ENCODE data around the gene C1orf116.

C1orf116 gene

GRCh38 chr1:207071426-207071825 lies 38.9 kb upstream of the C1orf116 start:
- intact Hi-C loops (cut with DNase I; ENCODE audit: low total_unique reads) = no loop called here
- H3K27me3 ChIP-seq = no peaks in the 10 kb centered on the region
- peaks cover 22 to 52% (median 34%) of the 10 kb centered on the region in 3 donors for H3K36me3 ChIP-seq
- DNase-seq = no peak
- no peaks in the 10 kb centered on the region for H3K4me1 ChIP-seq
- no peaks in the 10 kb centered on the region for H3K9me3 ChIP-seq
- TF ChIP-seq, protein P1, sequence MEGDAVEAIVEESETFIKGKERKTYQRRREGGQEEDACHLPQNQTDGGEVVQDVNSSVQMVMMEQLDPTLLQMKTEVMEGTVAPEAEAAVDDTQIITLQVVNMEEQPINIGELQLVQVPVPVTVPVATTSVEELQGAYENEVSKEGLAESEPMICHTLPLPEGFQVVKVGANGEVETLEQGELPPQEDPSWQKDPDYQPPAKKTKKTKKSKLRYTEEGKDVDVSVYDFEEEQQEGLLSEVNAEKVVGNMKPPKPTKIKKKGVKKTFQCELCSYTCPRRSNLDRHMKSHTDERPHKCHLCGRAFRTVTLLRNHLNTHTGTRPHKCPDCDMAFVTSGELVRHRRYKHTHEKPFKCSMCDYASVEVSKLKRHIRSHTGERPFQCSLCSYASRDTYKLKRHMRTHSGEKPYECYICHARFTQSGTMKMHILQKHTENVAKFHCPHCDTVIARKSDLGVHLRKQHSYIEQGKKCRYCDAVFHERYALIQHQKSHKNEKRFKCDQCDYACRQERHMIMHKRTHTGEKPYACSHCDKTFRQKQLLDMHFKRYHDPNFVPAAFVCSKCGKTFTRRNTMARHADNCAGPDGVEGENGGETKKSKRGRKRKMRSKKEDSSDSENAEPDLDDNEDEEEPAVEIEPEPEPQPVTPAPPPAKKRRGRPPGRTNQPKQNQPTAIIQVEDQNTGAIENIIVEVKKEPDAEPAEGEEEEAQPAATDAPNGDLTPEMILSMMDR (IDR thresholded peaks at IDR 0.05) = no peak
- no peak overlapping the region for H3K27ac ChIP-seq
- H3K4me3 ChIP-seq = no peak overlapping the region

DNA sequence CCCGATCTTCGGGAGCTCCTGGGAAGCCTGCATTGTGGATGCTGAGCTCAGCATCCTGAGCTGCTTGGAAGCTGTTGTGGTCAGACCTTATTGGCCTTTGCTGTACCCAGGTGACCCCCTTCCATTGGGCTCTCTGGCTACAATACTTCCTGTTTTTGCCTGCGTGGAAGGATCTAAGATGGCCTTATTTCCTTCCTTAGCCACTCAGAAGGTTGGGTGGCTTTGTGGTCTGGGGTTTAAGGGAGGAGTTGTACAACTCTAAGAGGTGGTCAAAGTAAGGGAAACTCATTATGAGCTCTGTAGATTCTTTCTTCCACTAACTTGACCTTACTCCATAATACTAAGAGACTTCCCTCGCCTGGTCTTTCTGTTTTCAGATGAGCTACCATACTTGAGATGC lies 38.3 kb upstream of the C1orf116 start:
- intact Hi-C loops (cut with DNase I; ENCODE audit: low total_unique reads) = no loop called here
- DNase-seq = no peak

DNA sequence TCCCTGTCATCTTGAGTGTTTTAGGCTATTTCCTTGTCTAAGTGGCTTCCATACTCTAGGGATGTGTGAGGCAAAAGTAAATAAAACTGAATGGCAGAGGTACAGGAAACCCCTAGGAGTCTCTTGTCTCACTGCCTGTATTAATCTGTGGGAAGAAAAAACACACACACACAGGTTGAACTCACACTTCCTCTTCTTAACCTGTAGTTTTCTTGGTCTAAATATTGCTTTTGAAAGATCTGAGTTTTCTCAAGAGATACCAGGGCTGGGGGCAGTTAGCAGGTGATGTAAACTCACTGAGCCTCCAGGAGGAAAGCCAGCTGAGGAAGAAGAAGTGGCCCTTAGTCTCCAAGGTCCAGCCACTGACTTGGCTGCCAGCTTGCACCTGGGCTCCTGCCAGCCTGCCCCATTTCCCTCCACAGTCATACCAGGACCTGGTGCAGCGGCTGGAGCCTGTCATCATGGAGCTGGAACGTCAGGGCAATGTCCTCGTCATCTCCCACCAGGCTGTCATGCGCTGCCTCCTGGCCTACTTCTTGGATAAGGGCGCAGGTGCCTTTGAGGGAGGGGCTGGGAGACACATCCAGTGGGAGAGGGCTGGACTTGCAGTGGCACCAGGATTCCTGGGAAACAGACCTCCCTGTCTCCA lies 37.4 kb upstream of the C1orf116 start:
- no peaks in the 10 kb centered on the region for H3K4me1 ChIP-seq
- no peak overlapping the region for H3K27ac ChIP-seq
- no peaks in the 10 kb centered on the region for H3K27me3 ChIP-seq
- H3K9me3 ChIP-seq = no peaks in the 10 kb centered on the region
- no peak for DNase-seq
- H3K4me3 ChIP-seq = no peak overlapping the region
- intact Hi-C loops (cut with DNase I; ENCODE audit: low total_unique reads) = no loop called here
- TF ChIP-seq, protein P1 (IDR thresholded peaks at IDR 0.05) = no peak
- H3K36me3 ChIP-seq = peaks cover 32 to 67% (median 48%) of the 10 kb centered on the region in 3 donors

More for the DNA sequence above, 38.3 kb upstream of the C1orf116 start:
- Histone ChIP-seq H3K9me3 (no peaks in the 10 kb centered on the region), H3K4me1 (no peaks in the 10 kb centered on the region), H3K27me3 (no peaks in the 10 kb centered on the region), H3K36me3 (peaks cover 26 to 58% (median 40%) of the 10 kb centered on the region in 3 donors), H3K27ac (no peak overlapping the region), H3K4me3 (no peak overlapping the region)
- TF ChIP-seq, protein P1 (IDR thresholded peaks at IDR 0.05) = no peak

DNA sequence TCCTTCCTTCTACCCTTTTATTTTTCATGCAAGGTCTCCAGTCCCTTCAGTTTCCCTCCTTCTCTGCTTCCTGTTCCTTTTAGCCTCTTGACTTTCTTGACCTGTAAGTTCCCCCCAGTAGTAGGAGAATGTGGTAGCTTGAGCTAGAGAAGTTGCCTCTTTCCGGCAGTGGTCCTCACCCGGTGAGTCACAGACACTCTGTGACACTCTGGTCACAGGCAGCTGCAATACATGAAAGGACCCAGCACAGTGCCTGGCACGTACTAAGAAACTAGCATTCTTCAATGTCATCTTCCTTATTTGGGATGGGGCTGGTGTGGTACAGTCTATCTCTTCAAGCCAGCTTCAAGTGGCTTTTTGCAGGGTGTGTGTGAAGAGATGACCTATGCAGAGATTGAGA lies 36.5 kb upstream of the C1orf116 start:
- H3K27ac ChIP-seq = no peak overlapping the region
- no peaks in the 10 kb centered on the region for H3K27me3 ChIP-seq
- DNase-seq = no peak
- H3K9me3 ChIP-seq = no peaks in the 10 kb centered on the region
- no peaks in the 10 kb centered on the region for H3K4me1 ChIP-seq
- TF ChIP-seq, protein P1 (IDR thresholded peaks at IDR 0.05) = no peak
- H3K36me3 ChIP-seq = peaks cover 32 to 76% (median 57%) of the 10 kb centered on the region in 3 donors
- intact Hi-C loops (cut with DNase I; ENCODE audit: low total_unique reads) = no loop called here
- no peak overlapping the region for H3K4me3 ChIP-seq

- Histone ChIP-seq H3K4me1 (no peaks in the 10 kb centered on the region), H3K4me3 (no peak overlapping the region), H3K36me3 (peaks cover 32 to 90% (median 68%) of the 10 kb centered on the region in 3 donors), H3K9me3 (no peaks in the 10 kb centered on the region), H3K27ac (no peak overlapping the region), H3K27me3 (no peaks in the 10 kb centered on the region)
- TF ChIP-seq, protein P1 (IDR thresholded peaks at IDR 0.05) = no peak
- no peak for DNase-seq
- intact Hi-C loops (cut with DNase I; ENCODE audit: low total_unique reads) = no loop called here
Measured at GRCh38 chr1:207067665-207068064, 35.1 kb upstream of the C1orf116 start.
